ENCODE data around the gene NEAT1. TPM values are rescaled to one million over a fixed set of nuclear protein-coding genes. Genes with fewer than 3 reads are reported as not detected.
A peak's percentile ranks its signal among the peaks of the same experiment; 100 is the strongest.

Gene NEAT1
- total RNA-seq, 1 donor from 2014 or later = 333 TPM

DNA sequence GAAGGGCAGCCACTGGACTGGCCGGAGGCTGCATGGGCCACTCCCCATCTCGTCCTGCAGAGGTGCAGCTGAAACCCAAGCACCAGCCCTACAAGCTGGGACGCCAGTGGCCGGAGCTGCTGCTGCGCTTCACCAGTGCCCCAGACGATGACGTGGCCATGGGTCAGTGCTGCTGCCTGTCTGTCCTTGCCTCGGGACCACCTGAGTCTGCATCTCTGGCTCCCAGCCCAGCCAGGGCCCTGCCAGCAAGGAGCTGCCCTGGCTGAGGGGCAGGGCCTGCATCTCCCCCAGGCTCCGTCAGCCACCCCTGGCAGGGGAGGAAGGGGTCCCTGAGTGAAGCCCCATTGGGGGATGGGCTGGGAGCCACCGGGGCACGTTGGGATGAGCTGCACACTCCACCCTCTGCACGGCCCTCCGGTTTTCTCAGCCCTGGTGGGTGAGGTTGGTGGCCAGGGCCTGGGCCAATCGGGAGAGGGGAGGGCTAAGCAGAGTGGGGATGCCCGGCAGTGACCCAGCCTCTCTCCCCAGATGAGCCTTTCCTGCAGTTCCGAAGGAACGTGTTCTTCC lies 29.0 kb upstream of the NEAT1 start:
- no peak overlapping the region for H3K27ac Mint-ChIP-seq (ENCODE audit: unreplicated experiment)
- TF ChIP-seq, protein P1, sequence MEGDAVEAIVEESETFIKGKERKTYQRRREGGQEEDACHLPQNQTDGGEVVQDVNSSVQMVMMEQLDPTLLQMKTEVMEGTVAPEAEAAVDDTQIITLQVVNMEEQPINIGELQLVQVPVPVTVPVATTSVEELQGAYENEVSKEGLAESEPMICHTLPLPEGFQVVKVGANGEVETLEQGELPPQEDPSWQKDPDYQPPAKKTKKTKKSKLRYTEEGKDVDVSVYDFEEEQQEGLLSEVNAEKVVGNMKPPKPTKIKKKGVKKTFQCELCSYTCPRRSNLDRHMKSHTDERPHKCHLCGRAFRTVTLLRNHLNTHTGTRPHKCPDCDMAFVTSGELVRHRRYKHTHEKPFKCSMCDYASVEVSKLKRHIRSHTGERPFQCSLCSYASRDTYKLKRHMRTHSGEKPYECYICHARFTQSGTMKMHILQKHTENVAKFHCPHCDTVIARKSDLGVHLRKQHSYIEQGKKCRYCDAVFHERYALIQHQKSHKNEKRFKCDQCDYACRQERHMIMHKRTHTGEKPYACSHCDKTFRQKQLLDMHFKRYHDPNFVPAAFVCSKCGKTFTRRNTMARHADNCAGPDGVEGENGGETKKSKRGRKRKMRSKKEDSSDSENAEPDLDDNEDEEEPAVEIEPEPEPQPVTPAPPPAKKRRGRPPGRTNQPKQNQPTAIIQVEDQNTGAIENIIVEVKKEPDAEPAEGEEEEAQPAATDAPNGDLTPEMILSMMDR (IDR thresholded peaks at IDR 0.05) = no peak
- no peaks in the 10 kb centered on the region for H3K9me3 Mint-ChIP-seq (ENCODE audit: low read depth)
- no peak overlapping the region for H3K4me3 Mint-ChIP-seq (ENCODE audit: unreplicated experiment)
- peaks cover 12% of the 10 kb centered on the region for H3K36me3 Mint-ChIP-seq (ENCODE audit: low read depth)
- no peak for DNase-seq (ENCODE audit: low spot score)
- no peaks in the 10 kb centered on the region for H3K27me3 Mint-ChIP-seq (ENCODE audit: low read depth)
- peaks cover 30% of the 10 kb centered on the region for H3K4me1 Mint-ChIP-seq (ENCODE audit: low read depth)

DNA sequence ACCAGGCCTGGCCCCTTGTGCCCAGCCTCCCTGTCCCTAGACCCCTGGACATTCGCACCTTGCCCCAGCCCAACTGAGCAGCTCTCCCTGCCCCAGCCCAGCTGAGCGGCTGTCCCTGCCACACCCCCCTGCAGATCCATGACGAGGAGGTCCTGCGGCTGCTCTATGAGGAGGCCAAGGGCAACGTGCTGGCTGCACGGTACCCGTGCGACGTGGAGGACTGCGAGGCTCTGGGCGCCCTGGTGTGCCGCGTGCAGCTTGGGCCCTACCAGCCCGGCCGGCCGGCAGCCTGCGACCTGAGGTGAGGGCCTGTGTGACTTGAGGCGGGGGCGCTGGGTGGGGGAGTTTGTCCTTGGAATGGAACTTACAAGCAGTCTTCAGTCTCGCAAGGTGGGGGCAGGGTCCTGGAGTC lies 28.5 kb upstream of the NEAT1 start:
- TF ChIP-seq, protein P1 (IDR thresholded peaks at IDR 0.05) = no peak
- no peaks in the 10 kb centered on the region for H3K27me3 Mint-ChIP-seq (ENCODE audit: low read depth)
- H3K27ac Mint-ChIP-seq (ENCODE audit: unreplicated experiment) = no peak overlapping the region
- H3K4me3 Mint-ChIP-seq (ENCODE audit: unreplicated experiment) = no peak overlapping the region
- peaks cover 25% of the 10 kb centered on the region for H3K4me1 Mint-ChIP-seq (ENCODE audit: low read depth)
- DNase-seq (ENCODE audit: low spot score) = peak; percentile 92
- H3K9me3 Mint-ChIP-seq (ENCODE audit: low read depth) = no peaks in the 10 kb centered on the region
- H3K36me3 Mint-ChIP-seq (ENCODE audit: low read depth) = peaks cover 12% of the 10 kb centered on the region

DNA sequence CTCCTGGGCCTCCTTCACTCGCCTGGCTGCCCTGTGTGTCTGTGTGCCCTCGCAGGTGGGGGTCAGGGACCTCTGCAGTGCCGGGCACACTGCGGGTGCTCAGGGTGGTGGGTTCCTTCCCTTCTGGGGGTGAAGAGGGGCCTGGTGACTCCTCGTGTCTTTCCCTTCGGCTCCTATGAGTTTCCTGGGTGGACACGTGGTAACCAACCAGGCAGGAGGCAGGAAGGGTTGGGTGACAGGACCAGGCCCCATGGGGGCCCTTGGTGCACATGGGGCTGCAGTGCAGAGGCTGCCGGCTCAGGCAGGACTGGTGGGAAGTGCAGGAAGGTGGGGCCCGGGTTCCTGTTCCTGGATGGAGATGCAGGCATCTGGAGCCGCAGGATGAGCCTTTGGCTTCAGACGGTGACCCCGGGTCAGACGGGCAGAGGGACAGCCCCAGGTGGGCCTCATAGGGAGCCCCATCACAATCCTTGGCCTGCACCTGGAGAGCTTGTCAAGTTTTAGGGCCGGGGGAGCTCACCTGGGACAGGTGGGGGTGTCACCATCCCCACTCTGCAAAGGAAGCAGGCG lies 26.6 kb upstream of the NEAT1 start:
- DNase-seq (ENCODE audit: low spot score) = no peak
- TF ChIP-seq, protein P1 (IDR thresholded peaks at IDR 0.05) = no peak
- Mint-ChIP-seq H3K36me3 (ENCODE audit: low read depth) (peaks cover 20% of the 10 kb centered on the region), H3K27ac (ENCODE audit: unreplicated experiment) (no peak overlapping the region), H3K27me3 (ENCODE audit: low read depth) (no peaks in the 10 kb centered on the region), H3K4me3 (ENCODE audit: unreplicated experiment) (no peak overlapping the region), H3K4me1 (ENCODE audit: low read depth) (peaks cover 5% of the 10 kb centered on the region), H3K9me3 (ENCODE audit: low read depth) (no peaks in the 10 kb centered on the region)

DNA sequence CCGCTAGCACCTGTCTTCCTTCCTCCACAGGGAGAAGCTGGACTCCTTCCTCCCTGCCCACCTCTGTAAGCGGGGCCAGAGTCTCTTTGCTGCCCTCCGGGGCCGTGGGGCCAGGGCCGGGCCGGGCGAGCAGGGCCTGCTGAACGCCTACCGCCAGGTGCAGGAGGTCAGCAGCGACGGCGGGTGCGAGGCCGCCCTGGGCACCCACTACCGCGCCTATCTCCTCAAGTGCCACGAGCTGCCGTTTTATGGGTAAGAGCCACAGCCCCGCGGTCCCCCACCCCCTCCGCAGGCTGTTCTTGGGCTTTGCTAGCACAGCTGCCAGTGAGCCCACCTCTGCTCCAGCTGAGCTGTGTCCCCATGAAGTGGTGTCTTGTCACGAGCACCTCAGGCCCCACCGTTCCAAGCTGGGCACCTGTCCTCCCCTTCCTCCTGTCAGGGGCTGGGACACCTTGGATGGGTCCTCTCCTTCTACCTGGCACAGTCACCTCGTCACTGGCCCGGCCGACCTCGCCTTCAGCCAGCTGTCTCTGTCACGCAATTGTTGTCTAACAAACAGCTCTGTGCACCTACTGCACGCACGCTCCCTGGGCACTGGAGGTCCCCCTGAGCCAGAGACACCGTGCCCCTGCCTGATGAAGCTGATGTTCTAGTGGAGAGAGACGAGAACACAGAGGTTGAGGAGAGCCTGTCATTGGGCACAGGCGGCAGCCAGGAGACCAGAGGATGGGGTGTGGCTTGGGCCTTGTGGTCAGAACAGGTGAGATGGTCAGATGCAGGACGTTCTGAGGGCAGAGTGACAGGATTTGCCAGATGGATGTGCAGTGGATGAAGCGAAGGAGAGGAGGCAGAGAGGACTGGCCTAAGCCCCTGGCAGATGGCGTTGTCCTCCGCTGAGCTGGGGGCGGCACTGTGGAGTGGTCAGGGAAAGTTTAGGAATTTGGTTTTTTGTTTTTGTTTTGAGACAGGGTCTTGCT lies 25.5 kb upstream of the NEAT1 start:
- H3K9me3 Mint-ChIP-seq (ENCODE audit: low read depth) = no peaks in the 10 kb centered on the region
- H3K36me3 Mint-ChIP-seq (ENCODE audit: low read depth) = peaks cover 23% of the 10 kb centered on the region
- no peak overlapping the region for H3K4me3 Mint-ChIP-seq (ENCODE audit: unreplicated experiment)
- TF ChIP-seq, protein P1 (IDR thresholded peaks at IDR 0.05) = no peak
- DNase-seq (ENCODE audit: low spot score) = peak; percentile 89
- no peaks in the 10 kb centered on the region for H3K27me3 Mint-ChIP-seq (ENCODE audit: low read depth)
- H3K27ac Mint-ChIP-seq (ENCODE audit: unreplicated experiment) = no peak overlapping the region
- peaks cover 3% of the 10 kb centered on the region for H3K4me1 Mint-ChIP-seq (ENCODE audit: low read depth)

DNA sequence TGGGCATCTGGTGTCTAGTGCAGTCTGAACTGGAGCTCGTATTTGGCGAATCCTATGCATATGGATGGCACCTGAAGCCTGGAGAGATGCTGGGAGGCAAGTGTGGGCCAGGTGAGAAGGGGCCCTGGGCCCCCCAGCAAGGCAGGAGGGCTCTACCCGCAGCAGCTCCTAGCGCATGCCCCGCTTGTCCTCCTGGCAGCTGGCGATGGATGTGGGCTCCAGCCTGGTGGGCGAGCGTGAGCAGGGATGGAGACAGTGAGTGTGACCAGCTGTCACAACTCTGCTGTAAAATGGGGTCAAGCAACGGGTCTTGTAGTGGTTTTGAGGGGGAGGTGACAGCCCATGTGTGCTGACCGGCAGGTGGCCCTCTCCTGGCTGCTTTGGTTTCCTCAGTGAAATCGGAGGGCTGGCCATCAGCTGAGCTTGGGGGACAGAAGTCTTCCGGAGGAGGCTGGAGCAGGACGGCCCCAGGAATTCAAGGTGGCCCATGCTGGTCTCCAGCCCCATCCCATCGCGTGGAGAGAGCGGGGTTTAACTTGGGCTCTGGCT lies 24.2 kb upstream of the NEAT1 start:
- no peaks in the 10 kb centered on the region for H3K9me3 Mint-ChIP-seq (ENCODE audit: low read depth)
- no peak overlapping the region for H3K27ac Mint-ChIP-seq (ENCODE audit: unreplicated experiment)
- H3K4me1 Mint-ChIP-seq (ENCODE audit: low read depth) = no peaks in the 10 kb centered on the region
- peaks cover 21% of the 10 kb centered on the region for H3K36me3 Mint-ChIP-seq (ENCODE audit: low read depth)
- TF ChIP-seq, protein P1 (IDR thresholded peaks at IDR 0.05) = no peak
- no peak for DNase-seq (ENCODE audit: low spot score)
- H3K4me3 Mint-ChIP-seq (ENCODE audit: unreplicated experiment) = no peak overlapping the region
- H3K27me3 Mint-ChIP-seq (ENCODE audit: low read depth) = no peaks in the 10 kb centered on the region
